NCI-H1694 (cell line): Measurements from ENCODE around the gene ZBTB7A.

Experiments
- DNase-seq: peaks from one replicate; lab custom pipeline; 2025; lab: John Stamatoyannopoulos, UW

ZBTB7A gene

DNA sequence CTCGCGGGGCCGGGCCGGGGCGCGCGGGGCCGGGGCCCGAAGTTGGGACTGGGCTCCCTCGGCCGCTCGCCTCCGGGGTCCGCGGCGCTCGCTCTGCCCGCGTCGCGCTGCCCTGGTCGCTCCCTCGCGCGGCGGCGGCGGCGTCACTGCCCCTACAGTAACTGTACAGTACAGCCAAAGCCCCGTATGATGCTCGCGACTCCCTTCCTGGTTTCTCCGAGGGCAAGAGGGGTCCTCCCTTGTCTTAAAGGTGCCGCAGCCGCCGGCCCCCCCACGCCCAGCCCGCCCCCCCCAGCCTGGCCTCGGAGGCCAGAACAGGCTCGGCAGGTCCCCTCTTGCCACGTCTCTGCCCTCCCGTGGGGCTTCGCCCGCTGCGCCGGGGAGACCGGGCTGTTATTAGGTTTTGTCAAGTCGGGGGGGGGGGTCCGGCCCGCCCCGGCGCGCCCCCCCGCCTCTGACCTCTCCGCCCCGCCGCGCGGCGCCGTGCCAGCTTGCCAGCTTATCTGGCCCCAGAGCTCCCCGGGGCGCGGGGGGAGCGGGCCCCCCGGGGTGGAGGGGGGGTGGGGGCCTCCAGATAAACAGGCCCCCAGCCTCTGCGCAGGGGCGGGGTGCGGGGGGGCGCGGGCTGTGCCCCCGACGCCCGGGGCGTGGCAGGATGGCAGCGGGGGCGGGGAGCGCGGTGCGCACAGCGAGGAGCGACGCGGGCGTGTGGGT is at the start of gene ZBTB7A:
TSS of gene ZBTB7A (minus strand) at position 218 of the 714 bp plus-strand sequence. CDS start 11,667 bp downstream, outside the sequence.
- DNase-seq, result peak; percentile 59

GRCh38 chr19:4115818-4116385 is 49.2 kb upstream of the ZBTB7A start:
- no peak for DNase-seq

DNA sequence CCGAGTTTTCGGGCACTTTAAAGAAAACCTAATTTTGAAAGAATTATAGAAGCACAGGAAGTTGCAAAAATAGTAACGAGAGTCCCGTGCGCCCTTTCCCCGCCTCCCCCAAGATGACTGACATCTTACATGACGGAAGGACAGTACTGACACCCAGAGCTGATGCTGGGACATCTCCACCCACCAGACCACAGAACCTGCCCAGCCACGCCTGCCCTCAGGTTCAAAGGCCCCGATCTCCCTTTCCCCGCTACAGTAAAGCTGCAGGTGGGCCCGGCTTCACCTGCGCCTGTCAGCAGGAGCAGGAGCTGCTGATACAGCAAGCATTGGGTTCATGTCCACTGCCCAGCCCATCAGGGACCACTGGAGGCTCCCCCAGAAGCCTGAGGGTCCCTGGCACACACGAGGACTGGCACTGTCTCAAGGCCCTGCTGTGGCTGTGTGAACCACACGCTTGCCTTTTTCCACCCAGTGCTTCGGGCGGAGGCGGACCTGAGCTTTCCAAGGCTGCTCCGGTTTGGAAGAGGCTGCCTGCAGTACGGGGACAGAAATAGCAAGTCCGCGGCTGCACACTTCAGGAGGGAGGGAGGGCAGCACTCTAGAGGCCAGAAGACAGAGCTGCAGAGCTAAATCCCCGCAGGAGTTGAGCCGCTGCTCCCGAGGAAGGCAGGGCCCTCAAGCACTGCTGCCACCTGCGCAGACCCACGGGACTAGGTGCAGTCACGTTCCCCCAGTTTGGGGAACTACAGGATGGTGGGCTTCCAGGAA is 48.5 kb upstream of the ZBTB7A start:
- no peak for DNase-seq

- no peak for DNase-seq
Measured at GRCh38 chr19:4114181-4114580, 47.5 kb upstream of the ZBTB7A start.

GRCh38 chr19:4113398-4114088 is 46.8 kb upstream of the ZBTB7A start:
- DNase-seq, result no peak

DNA sequence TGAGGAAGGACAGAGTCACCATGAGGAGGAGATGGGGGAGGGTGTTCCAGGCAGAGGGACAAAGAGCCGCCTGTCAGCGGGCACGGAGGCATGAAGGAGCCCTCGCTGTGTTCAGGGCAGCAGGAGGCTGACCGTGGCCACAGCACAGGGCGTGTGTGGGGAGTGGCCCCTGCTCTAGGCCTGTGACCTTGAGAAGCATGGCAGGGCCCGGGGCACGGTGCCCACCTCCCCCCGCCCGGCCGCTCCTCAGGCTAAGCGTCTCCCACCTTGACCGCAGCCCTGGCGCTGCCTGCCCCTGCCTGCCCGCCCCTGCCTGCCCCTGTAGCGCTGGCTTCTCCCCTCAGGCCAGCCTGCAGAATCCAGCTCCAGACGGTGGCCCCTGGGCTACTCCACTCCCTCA is 45.7 kb upstream of the ZBTB7A start:
- DNase-seq, result no peak

- no peak for DNase-seq
Measured at GRCh38 chr19:4109626-4109945, 42.9 kb upstream of the ZBTB7A start.

DNA sequence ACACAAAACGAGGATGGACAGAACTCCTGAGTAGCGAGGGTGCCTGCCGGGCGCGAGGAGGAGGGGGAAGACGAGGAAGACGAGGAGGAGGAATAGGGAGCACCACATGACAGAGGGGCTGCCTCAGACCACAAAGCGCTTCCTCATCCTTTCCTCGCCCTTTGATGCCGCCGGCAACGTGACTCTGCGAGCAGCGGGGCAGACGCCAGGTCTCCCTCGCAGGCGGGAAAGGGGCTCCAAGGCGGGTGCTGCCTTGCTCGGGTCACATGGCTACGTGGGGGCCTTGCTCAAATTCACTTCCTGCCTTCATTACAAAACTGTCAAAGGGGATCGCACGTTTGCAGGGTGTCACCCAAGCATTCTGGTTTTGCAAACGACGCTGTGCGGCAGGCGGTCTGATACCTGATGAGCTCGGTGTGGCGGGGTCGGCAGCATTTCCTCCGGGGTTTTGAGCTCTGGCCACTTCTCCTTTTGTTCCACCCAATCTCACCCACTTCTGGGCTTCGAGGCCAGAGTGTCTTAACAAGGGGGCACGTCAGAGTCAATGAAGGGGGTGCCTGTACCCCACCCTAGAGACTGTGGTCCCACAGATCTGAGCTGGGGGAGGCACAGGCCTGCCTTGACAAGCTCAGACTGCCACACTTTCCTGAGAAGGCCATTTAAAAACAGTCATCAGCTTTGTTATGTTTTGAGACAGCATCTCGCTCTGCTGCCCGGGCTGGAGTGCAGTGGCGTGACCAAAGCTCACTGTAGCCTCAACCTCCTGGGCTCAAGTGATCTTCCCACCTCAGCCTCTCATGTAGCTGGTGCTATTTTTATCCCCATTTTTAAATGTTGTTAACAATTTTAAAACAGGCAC is 42.3 kb upstream of the ZBTB7A start:
- no peak for DNase-seq

DNA sequence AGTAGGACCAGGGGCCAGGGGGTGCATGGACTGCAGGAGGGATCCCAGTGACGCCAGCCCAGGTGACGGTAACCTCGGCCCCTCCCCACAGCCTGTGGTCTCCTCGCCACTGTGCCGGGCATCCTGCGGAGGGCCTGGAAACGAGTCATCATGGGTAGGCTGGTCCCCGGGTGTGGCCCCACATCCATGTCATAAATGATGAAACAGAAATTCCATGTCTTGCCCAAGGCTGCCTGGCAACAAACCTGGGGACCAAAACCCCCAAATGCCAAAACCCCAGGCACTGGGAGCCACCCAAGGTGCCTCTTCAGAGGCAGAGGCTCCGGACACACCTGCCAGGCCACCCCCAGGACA is 36.4 kb upstream of the ZBTB7A start:
- DNase-seq, result no peak

GRCh38 chr19:4102339-4103079 is 35.8 kb upstream of the ZBTB7A start:
- no peak for DNase-seq

DNA sequence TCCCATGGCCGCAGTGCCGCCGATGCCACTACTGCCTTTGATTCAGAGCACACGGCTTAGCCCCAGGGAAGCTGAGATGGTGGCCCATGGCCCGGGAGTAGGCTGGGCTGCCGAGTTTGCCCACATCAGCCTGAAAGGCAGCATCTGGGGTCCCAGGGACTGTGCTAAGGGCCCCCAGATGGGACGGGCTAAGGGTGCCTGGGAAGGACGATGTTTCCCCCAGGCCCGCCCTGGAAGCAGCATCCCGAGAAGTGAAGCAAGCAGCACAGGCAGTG is 34.7 kb upstream of the ZBTB7A start:
- no peak for DNase-seq

DNA sequence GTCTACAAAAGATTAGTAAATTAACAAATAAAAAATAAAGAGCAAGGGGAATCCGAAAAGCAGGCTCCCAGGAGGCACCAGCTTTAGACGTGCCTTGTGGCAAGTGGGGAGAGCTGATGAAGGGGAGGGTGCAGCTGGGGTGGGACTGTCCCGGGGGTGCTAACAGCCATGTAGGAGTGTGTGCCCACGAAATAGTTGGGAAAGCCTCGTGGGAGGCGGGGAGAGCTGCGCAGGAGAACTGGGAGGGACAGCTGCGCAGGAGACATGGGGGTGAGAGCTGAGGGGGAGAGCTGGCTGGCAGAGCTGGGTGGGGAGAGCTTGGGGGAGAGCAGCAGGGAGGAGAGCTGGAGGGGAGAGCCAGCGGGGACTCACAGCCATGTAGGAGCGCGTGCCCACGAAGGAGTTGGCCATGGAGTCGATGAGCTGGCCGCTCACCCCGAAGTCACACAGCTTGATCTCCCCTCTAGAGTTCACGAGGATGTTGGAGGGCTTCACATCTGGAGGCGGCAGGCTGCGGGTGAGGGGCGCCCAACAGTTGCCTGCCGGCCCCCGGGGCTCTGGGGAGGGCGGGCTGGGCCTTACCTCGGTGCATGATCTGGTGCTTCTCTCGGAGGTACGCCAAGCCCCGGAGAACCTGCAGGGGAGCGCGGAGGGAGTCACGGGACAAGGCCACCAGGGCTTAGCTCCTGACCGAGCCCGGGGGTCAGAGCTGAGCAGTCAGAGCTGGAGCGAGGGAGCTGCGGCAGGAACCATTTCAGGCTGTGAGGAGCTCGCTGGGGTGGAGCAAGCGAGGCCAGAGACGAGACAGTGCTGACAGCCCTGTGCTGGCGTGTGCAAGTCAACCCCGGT is 34.2 kb upstream of the ZBTB7A start:
- DNase-seq, result no peak

GRCh38 chr19:4099041-4099764 is 32.5 kb upstream of the ZBTB7A start:
- DNase-seq, result no peak

DNA sequence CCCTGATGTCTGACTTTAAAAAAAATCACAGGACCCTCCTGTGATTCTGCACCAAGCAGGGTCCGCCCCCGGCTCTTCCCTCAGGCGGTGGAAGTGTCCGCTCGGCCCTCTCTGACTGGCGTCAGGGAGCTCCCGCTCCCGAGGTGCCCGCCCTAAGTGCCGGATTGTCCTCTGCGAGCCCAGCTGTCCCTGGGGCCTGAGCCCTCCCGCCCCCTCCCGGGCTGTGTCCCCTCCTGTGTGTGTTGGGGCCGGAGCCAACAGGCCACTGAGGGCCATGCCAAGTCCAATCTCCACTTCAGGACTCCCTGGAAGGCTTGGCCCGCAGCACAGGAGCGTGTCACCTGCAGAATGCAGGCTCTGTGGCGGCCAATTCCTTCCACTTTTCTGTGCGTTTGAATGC is 31.8 kb upstream of the ZBTB7A start:
- DNase-seq, result no peak

DNA sequence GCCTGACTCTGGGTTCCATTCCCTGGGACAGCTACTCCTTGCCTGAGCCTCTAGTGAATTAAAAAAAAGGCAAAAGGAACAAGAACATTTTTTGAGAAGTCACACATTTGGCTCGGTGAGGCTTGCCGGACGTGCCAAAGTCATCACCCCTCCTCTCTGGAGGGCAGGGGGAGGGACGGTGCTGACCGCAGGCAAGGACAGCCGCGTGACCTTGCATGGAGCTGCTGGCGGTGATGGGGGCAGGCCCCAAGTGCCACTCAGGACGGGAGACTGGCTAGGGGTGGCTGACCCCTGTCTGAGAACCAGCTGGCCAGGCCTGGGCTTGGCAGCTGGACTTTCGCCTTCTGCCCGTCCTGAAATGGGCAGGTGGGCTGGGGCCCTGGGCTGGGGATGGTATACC is 30.8 kb upstream of the ZBTB7A start:
- no peak for DNase-seq

GRCh38 chr19:4096049-4096892 is 29.6 kb upstream of the ZBTB7A start:
- no peak for DNase-seq

- no peak for DNase-seq
Measured at GRCh38 chr19:4095488-4095844, 28.8 kb upstream of the ZBTB7A start.

- no peak for DNase-seq
Measured at GRCh38 chr19:4094761-4095487, 28.2 kb upstream of the ZBTB7A start.
